Measurements from ENCODE around the gene CKAP5. TPM values are rescaled to one million over a fixed set of nuclear protein-coding genes. Genes with fewer than 3 reads are reported as not detected.
A peak's percentile ranks its signal among the peaks of the same experiment; 100 is the strongest.

Gene CKAP5
- total RNA-seq, 1 donor from 2014 or later = 169 TPM

- no peak for TF ChIP-seq CTCF (conservative IDR thresholded peaks at IDR 0.05)
- Mint-ChIP-seq H3K4me1 (ENCODE audit: unreplicated experiment) (peaks cover 26% of the 10 kb centered on the region), H3K9me3 (no peaks in the 10 kb centered on the region), H3K27me3 (no peaks in the 10 kb centered on the region), H3K27ac (peak overlapping the region; percentile 99), H3K4me3 (peak overlapping the region; percentile 100), H3K36me3 (peaks cover 5% of the 10 kb centered on the region)
- no peak for DNase-seq (ENCODE audit: extremely low spot score, unreplicated experiment)
These were observed 144.9 kb downstream of the CKAP5 start for GRCh38 chr11:46701078-46701654.

- Mint-ChIP-seq H3K4me3 (peak within 1 kb of the TSS; percentile 100), H3K27me3 (no peaks in the 10 kb centered on the region), H3K9me3 (no peaks in the 10 kb centered on the region), H3K4me1 (ENCODE audit: unreplicated experiment) (peaks cover 26% of the 10 kb centered on the region), H3K27ac (peak within 1 kb of the TSS; percentile 99), H3K36me3 (peaks cover 5% of the 10 kb centered on the region)
- TF ChIP-seq CTCF (conservative IDR thresholded peaks at IDR 0.05) = no peak
- peak; percentile 96 for DNase-seq (ENCODE audit: extremely low spot score, unreplicated experiment)
These were observed 145.6 kb downstream of the CKAP5 start, which contains the start of the genes ARHGAP1 and ZNF408 for GRCh38 chr11:46700241-46701077. TSS of gene ARHGAP1 (minus strand) at chr11:46700619. CDS start at chr11:46696107, 4,512 bp downstream. TSS of gene ZNF408 (plus strand) at chr11:46701031. CDS start at chr11:46701048, 17 bp downstream.

- Mint-ChIP-seq H3K27me3 (no peaks in the 10 kb centered on the region), H3K4me3 (peak overlapping the region; percentile 62), H3K9me3 (no peaks in the 10 kb centered on the region), H3K4me1 (ENCODE audit: unreplicated experiment) (peaks cover 33% of the 10 kb centered on the region), H3K27ac (peak overlapping the region; percentile 85), H3K36me3 (peaks cover 5% of the 10 kb centered on the region)
- no peak for TF ChIP-seq CTCF (conservative IDR thresholded peaks at IDR 0.05)
- DNase-seq (ENCODE audit: extremely low spot score, unreplicated experiment) = no peak
These were observed 147.5 kb downstream of the CKAP5 start for GRCh38 chr11:46698597-46698996.

- Mint-ChIP-seq H3K4me3 (peak overlapping the region; percentile 68), H3K27ac (peak overlapping the region; percentile 73), H3K27me3 (no peaks in the 10 kb centered on the region), H3K4me1 (ENCODE audit: unreplicated experiment) (peaks cover 33% of the 10 kb centered on the region), H3K9me3 (no peaks in the 10 kb centered on the region), H3K36me3 (peaks cover 5% of the 10 kb centered on the region)
- DNase-seq (ENCODE audit: extremely low spot score, unreplicated experiment) = no peak
- no peak for TF ChIP-seq CTCF (conservative IDR thresholded peaks at IDR 0.05)
These were observed 148.4 kb downstream of the CKAP5 start for GRCh38 chr11:46697723-46698122.

- peaks cover 33% of the 10 kb centered on the region for H3K4me1 Mint-ChIP-seq (ENCODE audit: unreplicated experiment)
- H3K27me3 Mint-ChIP-seq = no peaks in the 10 kb centered on the region
- H3K9me3 Mint-ChIP-seq = no peaks in the 10 kb centered on the region
- DNase-seq (ENCODE audit: extremely low spot score, unreplicated experiment) = no peak
- no peak for TF ChIP-seq CTCF (conservative IDR thresholded peaks at IDR 0.05)
- peaks cover under 1% of the 10 kb centered on the region for H3K36me3 Mint-ChIP-seq
- H3K4me3 Mint-ChIP-seq = peak overlapping the region; percentile 68
- H3K27ac Mint-ChIP-seq = peak overlapping the region; percentile 73
These were observed 148.8 kb downstream of the CKAP5 start for GRCh38 chr11:46697303-46697702.
